ENCODE results near the gene CNTNAP2. TPM values are rescaled to one million over a fixed set of nuclear protein-coding genes. Genes with fewer than 3 reads are reported as not detected.

The CNTNAP2 gene
- 3.9 to 4.5 TPM (median 4.2 TPM) in 3 replicates for total RNA-seq

GRCh38 chr7:146116521-146117222 lies at the start of gene CNTNAP2:
TSS of gene CNTNAP2 (plus strand) at chr7:146116801. CDS start at chr7:146116877, 76 bp downstream.
- peak; percentile 24 to 55 for DNase-seq (ENCODE audit: low spot score in 2 of 2, unreplicated experiment in 2 of 2)
- H3K4me1 Mint-ChIP-seq, result peaks cover 8% of the 10 kb centered on the region
- H3K27me3 Mint-ChIP-seq (ENCODE audit: low read depth), result peaks cover 55% of the 10 kb centered on the region
- no peaks in the 10 kb centered on the region for H3K9me3 Mint-ChIP-seq
- TF ChIP-seq, protein P1, sequence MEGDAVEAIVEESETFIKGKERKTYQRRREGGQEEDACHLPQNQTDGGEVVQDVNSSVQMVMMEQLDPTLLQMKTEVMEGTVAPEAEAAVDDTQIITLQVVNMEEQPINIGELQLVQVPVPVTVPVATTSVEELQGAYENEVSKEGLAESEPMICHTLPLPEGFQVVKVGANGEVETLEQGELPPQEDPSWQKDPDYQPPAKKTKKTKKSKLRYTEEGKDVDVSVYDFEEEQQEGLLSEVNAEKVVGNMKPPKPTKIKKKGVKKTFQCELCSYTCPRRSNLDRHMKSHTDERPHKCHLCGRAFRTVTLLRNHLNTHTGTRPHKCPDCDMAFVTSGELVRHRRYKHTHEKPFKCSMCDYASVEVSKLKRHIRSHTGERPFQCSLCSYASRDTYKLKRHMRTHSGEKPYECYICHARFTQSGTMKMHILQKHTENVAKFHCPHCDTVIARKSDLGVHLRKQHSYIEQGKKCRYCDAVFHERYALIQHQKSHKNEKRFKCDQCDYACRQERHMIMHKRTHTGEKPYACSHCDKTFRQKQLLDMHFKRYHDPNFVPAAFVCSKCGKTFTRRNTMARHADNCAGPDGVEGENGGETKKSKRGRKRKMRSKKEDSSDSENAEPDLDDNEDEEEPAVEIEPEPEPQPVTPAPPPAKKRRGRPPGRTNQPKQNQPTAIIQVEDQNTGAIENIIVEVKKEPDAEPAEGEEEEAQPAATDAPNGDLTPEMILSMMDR (IDR thresholded peaks at IDR 0.05; ENCODE audit: unreplicated experiment), result no peak
- H3K4me3 Mint-ChIP-seq, result peak within 1 kb of the TSS; percentile 86
- no peaks in the 10 kb centered on the region for H3K36me3 Mint-ChIP-seq
- peak within 1 kb of the TSS; percentile 50 for H3K27ac Mint-ChIP-seq

DNA sequence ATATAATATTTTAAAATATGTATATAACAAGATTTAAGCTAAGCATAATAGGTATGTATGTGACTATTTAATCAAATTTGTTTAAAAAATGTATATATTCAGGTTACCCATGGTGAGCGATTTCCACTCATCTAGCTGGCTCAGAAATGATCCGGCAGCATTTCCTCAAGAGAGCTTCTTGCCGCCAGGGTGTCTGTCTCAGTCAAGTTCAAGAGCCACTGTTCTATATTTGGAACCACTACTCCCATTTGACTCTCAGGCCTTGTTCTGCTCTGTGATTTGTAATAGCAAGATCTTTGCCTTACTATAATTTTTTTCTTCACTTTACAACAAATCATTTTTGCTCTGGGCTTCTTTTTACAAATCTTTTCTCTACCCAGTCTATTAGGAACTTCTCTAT lies 48.7 kb upstream of the CNTNAP2 start:
- H3K27ac Mint-ChIP-seq, result no peak overlapping the region
- no peak overlapping the region for H3K4me3 Mint-ChIP-seq
- TF ChIP-seq, protein P1 (IDR thresholded peaks at IDR 0.05; ENCODE audit: unreplicated experiment), result no peak
- H3K4me1 Mint-ChIP-seq, result no peaks in the 10 kb centered on the region
- H3K27me3 Mint-ChIP-seq (ENCODE audit: low read depth), result peaks cover 3% of the 10 kb centered on the region
- H3K36me3 Mint-ChIP-seq, result no peaks in the 10 kb centered on the region
- H3K9me3 Mint-ChIP-seq, result no peaks in the 10 kb centered on the region
- no peak for DNase-seq (ENCODE audit: low spot score in 2 of 2, unreplicated experiment in 2 of 2)

- DNase-seq (ENCODE audit: low spot score in 2 of 2, unreplicated experiment in 2 of 2), result no peak
- TF ChIP-seq, protein P1 (IDR thresholded peaks at IDR 0.05; ENCODE audit: unreplicated experiment), result no peak
- Mint-ChIP-seq H3K4me3 (no peak overlapping the region), H3K27me3 (ENCODE audit: low read depth) (peaks cover 2% of the 10 kb centered on the region), H3K4me1 (no peaks in the 10 kb centered on the region), H3K9me3 (no peaks in the 10 kb centered on the region), H3K36me3 (no peaks in the 10 kb centered on the region), H3K27ac (no peak overlapping the region)
Measured at GRCh38 chr7:146074195-146074765, 42.3 kb upstream of the CNTNAP2 start.

GRCh38 chr7:146076344-146076743 lies 40.3 kb upstream of the CNTNAP2 start:
- Mint-ChIP-seq H3K27me3 (ENCODE audit: low read depth) (no peaks in the 10 kb centered on the region), H3K9me3 (no peaks in the 10 kb centered on the region), H3K36me3 (no peaks in the 10 kb centered on the region)

DNA sequence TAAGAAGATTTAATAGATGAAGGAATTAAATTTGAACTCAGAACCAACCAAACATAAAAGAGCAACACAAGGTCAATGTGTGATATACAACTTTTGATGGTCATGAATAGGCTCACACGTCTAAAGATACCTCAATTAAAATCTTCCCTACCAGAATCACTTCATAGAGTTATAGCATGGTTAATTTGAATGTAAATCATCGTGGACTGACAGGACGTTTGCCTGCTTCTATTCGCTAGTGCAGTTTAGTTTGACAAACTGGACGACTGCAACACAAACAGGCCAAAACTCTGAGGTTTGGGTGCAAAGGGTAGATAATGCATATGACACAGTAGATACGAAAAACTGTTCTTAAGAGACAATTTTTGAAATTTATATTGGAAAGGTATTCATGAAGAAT lies 32.5 kb upstream of the CNTNAP2 start:
- Mint-ChIP-seq H3K27ac (no peak overlapping the region), H3K27me3 (ENCODE audit: low read depth) (peaks cover 3% of the 10 kb centered on the region), H3K4me3 (no peak overlapping the region), H3K36me3 (no peaks in the 10 kb centered on the region), H3K4me1 (no peaks in the 10 kb centered on the region), H3K9me3 (no peaks in the 10 kb centered on the region)
- TF ChIP-seq, protein P1 (IDR thresholded peaks at IDR 0.05; ENCODE audit: unreplicated experiment), result no peak
- DNase-seq (ENCODE audit: low spot score in 2 of 2, unreplicated experiment in 2 of 2), result no peak

More at GRCh38 chr7:146076344-146076743, 40.3 kb upstream of the CNTNAP2 start:
- no peak overlapping the region for H3K4me3 Mint-ChIP-seq
- no peak for DNase-seq (ENCODE audit: low spot score in 2 of 2, unreplicated experiment in 2 of 2)
- no peak overlapping the region for H3K27ac Mint-ChIP-seq
- H3K4me1 Mint-ChIP-seq, result no peaks in the 10 kb centered on the region
- TF ChIP-seq, protein P1 (IDR thresholded peaks at IDR 0.05; ENCODE audit: unreplicated experiment), result no peak
